Measurements from ENCODE around the gene KIF26A.
A peak's percentile ranks its signal among the peaks of the same experiment; 100 is the strongest.

The KIF26A gene

GRCh38 chr14:104138098-104138717 is at the start of gene KIF26A:
KIF26A (plus strand) TSS chr14:104138587; CDS start chr14:104138723, 136 bp downstream.
- TF ChIP-seq EZH2 (optimal IDR thresholded peaks at IDR 0.05; ENCODE audit: low read depth, low read length) (no peak), CTCF (IDR thresholded peaks at IDR 0.05; ENCODE audit: low read length) (no peak), EZH2phosphoT487 (IDR thresholded peaks at IDR 0.05; ENCODE audit: low read length) (no peak)
- Histone ChIP-seq H3K4me3 (ENCODE audit: low read length) (no peak within 1 kb of the TSS), H3K9ac (ENCODE audit: low read length) (no peak within 1 kb of the TSS), H3K27me3 (replicated peaks; ENCODE audit: insufficient read depth, low read length) (peaks cover 16% of the 10 kb centered on the region), H3K4me2 (ENCODE audit: low read depth, low read length) (peak within 1 kb of the TSS; percentile 12; the same call in 1 of the 2 replicates), H3F3A (ENCODE audit: insufficient read depth, low read length) (no peaks in the 10 kb centered on the region), H2AFZ (ENCODE audit: low read length) (no peak within 1 kb of the TSS), H3K9me3 (replicated peaks; ENCODE audit: insufficient read depth, low read length) (no peaks in the 10 kb centered on the region), H3K27ac (ENCODE audit: low read length) (no peak within 1 kb of the TSS), H3K4me1 (ENCODE audit: low read length) (no peaks in the 10 kb centered on the region), H4K20me1 (ENCODE audit: insufficient read depth, low read length) (no peaks in the 10 kb centered on the region), H3K79me2 (ENCODE audit: low read length) (no peaks in the 10 kb centered on the region), H3K9me2 (replicated peaks; ENCODE audit: insufficient read depth, low read length) (no peaks in the 10 kb centered on the region), H3K36me3 (replicated peaks; ENCODE audit: insufficient read depth, low read length) (no peaks in the 10 kb centered on the region)
- DNase-seq: no peak

- Histone ChIP-seq H3K27ac (ENCODE audit: low read length) (no peak overlapping the region), H3F3A (ENCODE audit: insufficient read depth, low read length) (no peaks in the 10 kb centered on the region), H3K79me2 (ENCODE audit: low read length) (no peaks in the 10 kb centered on the region), H3K4me2 (ENCODE audit: low read depth, low read length) (no peak overlapping the region), H3K4me3 (ENCODE audit: low read length) (no peak overlapping the region), H3K9ac (ENCODE audit: low read length) (no peak overlapping the region), H3K9me2 (replicated peaks; ENCODE audit: insufficient read depth, low read length) (no peaks in the 10 kb centered on the region), H4K20me1 (ENCODE audit: insufficient read depth, low read length) (no peaks in the 10 kb centered on the region), H3K27me3 (replicated peaks; ENCODE audit: insufficient read depth, low read length) (peaks cover 18% of the 10 kb centered on the region), H3K4me1 (ENCODE audit: low read length) (no peaks in the 10 kb centered on the region), H2AFZ (ENCODE audit: low read length) (no peak overlapping the region), H3K9me3 (replicated peaks; ENCODE audit: insufficient read depth, low read length) (no peaks in the 10 kb centered on the region), H3K36me3 (replicated peaks; ENCODE audit: insufficient read depth, low read length) (no peaks in the 10 kb centered on the region)
- no peak for TF ChIP-seq EZH2 (optimal IDR thresholded peaks at IDR 0.05; ENCODE audit: low read depth, low read length)
- no peak for TF ChIP-seq CTCF (IDR thresholded peaks at IDR 0.05; ENCODE audit: low read length)
- TF ChIP-seq EZH2phosphoT487 (IDR thresholded peaks at IDR 0.05; ENCODE audit: low read length): no peak
- DNase-seq: no peak
These were observed 48.2 kb upstream of the KIF26A start for GRCh38 chr14:104090071-104090748.

GRCh38 chr14:104091061-104091926 is 47.1 kb upstream of the KIF26A start:
- H3K36me3 ChIP-seq (replicated peaks; ENCODE audit: insufficient read depth, low read length): no peaks in the 10 kb centered on the region
- H2AFZ ChIP-seq (ENCODE audit: low read length): no peak overlapping the region
- no peaks in the 10 kb centered on the region for H3K79me2 ChIP-seq (ENCODE audit: low read length)
- no peak overlapping the region for H3K4me2 ChIP-seq (ENCODE audit: low read depth, low read length)
- H3F3A ChIP-seq (ENCODE audit: insufficient read depth, low read length): no peaks in the 10 kb centered on the region
- no peaks in the 10 kb centered on the region for H3K9me3 ChIP-seq (replicated peaks; ENCODE audit: insufficient read depth, low read length)
- no peak overlapping the region for H3K9ac ChIP-seq (ENCODE audit: low read length)
- no peak overlapping the region for H3K27ac ChIP-seq (ENCODE audit: low read length)
- TF ChIP-seq EZH2 (optimal IDR thresholded peaks at IDR 0.05; ENCODE audit: low read depth, low read length) (no peak), CTCF (IDR thresholded peaks at IDR 0.05; ENCODE audit: low read length) (no peak), EZH2phosphoT487 (IDR thresholded peaks at IDR 0.05; ENCODE audit: low read length) (no peak)
- H3K4me3 ChIP-seq (ENCODE audit: low read length): no peak overlapping the region
- H3K9me2 ChIP-seq (replicated peaks; ENCODE audit: insufficient read depth, low read length): no peaks in the 10 kb centered on the region
- H4K20me1 ChIP-seq (ENCODE audit: insufficient read depth, low read length): no peaks in the 10 kb centered on the region
- no peak for DNase-seq
- peaks cover 18% of the 10 kb centered on the region for H3K27me3 ChIP-seq (replicated peaks; ENCODE audit: insufficient read depth, low read length)
- H3K4me1 ChIP-seq (ENCODE audit: low read length): no peaks in the 10 kb centered on the region
